ENCODE results near the gene NHLRC1. TPM values are rescaled to one million over a fixed set of nuclear protein-coding genes. Genes with fewer than 3 reads are reported as not detected.

The NHLRC1 gene
- total and polyA plus RNA-seq, 2 of the 8 experiments (the other 6 are each of a cell fraction or from before 2014, with no cell fraction given): 0.57 to 0.58 TPM

DNA sequence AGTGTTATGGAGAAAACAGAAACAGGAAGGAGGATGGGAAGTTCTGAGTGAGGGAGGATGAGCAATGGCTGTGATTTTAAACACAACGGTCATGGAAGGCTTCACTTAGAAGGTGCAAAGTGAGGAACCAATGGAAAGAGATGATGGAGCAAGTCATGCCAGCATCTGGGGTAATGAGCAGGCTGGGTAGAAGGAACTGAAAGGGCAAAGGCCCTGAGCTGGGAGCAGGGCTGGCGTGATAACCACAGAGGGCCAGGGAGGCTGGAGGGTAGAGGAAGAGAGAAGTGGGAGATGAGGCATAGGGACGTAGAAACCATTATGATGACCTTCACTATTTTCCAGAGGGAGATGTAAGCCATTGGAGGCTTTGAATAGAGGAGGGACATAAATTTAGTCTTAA, 43.6 kb downstream of the NHLRC1 start (continued):
- TF ChIP-seq RNF2 (IDR thresholded peaks at IDR 0.05; ENCODE audit: borderline replicate concordance, low read depth, low read length, missing control alignments, poor library complexity, severe bottlenecking): no peak
